Measurements from ENCODE around the gene PSAPL1. TPM values are rescaled to one million over a fixed set of nuclear protein-coding genes. Genes with fewer than 3 reads are reported as not detected.
A peak's percentile ranks its signal among the peaks of the same experiment; 100 is the strongest.
"Not testable (repeated sequence)": the region's sequence is repeated elsewhere in the genome, so short reads cannot be mapped to it uniquely, and the experiment has no call there.

The PSAPL1 gene
- total RNA-seq, 6 experiments from 2014 or later: not detected

DNA sequence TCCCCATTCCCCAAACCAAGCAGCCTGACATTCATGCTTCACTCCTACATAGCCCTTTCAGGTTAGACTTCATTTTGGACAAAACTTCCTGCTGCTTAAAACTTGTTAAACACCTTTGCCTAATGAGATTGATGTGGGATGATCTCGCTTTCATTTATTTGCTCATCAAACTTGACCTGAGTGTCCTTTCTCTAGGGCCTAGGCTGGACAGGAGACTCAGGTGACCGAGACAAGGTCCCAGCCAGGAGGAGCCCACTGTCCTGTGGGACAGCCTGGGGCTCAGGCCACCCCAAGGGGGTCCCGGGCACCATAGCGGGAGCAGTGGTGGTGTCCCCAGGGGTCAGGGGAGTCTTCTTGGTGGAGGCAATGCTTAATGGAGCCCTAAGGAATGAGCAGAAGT is 23.7 kb upstream of the PSAPL1 start:
- no peak for TF ChIP-seq POLR2A (IDR thresholded peaks at IDR 0.05)
- Histone ChIP-seq H3K4me1 (peaks cover 0 to 19% (median 8%) of the 10 kb centered on the region in 4 donors), H3K27ac (no peak overlapping the region), H3K36me3 (no peaks in the 10 kb centered on the region), H3K27me3 (no peaks in the 10 kb centered on the region), H3K4me3 (no peak overlapping the region), H3K9me3 (no peaks in the 10 kb centered on the region)
- ATAC-seq (no peak), DNase-seq (no peak)
- intact Hi-C loops (cut with DNase I): no loop called here
- WGBS (ENCODE audit: insufficient coverage, low coverage, low lambda C conversion rate, missing lambda C conversion rate): no CpG with 5 or more reads among the region's 4 CpGs

DNA sequence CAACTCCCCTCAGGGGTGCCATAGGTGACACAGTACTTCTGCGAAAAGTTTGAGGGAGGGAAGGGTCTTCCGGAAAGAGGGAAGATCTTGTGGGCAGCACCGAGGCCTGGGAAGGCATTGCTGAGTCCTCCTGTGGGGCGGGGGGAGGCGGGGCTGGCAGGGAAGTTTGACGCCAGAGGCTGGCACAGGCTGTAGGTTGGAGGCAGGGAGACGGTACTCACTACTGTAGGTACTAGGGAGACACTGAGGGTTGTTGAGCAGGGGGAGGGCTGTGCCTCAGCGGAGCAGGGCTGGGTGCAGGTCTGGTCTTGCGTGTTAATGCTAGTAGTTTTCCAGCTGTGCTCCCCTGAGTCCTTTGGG is 23.3 kb upstream of the PSAPL1 start:
- ATAC-seq: no peak
- no peaks in the 10 kb centered on the region for H3K36me3 ChIP-seq
- no peak for DNase-seq
- WGBS (ENCODE audit: insufficient coverage, low coverage, low lambda C conversion rate, missing lambda C conversion rate): 80% methylated on average over 1 of the region's 9 CpGs
- no peak overlapping the region for H3K4me3 ChIP-seq
- H3K27ac ChIP-seq: no peak overlapping the region
- TF ChIP-seq, protein P1, sequence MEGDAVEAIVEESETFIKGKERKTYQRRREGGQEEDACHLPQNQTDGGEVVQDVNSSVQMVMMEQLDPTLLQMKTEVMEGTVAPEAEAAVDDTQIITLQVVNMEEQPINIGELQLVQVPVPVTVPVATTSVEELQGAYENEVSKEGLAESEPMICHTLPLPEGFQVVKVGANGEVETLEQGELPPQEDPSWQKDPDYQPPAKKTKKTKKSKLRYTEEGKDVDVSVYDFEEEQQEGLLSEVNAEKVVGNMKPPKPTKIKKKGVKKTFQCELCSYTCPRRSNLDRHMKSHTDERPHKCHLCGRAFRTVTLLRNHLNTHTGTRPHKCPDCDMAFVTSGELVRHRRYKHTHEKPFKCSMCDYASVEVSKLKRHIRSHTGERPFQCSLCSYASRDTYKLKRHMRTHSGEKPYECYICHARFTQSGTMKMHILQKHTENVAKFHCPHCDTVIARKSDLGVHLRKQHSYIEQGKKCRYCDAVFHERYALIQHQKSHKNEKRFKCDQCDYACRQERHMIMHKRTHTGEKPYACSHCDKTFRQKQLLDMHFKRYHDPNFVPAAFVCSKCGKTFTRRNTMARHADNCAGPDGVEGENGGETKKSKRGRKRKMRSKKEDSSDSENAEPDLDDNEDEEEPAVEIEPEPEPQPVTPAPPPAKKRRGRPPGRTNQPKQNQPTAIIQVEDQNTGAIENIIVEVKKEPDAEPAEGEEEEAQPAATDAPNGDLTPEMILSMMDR (IDR thresholded peaks at IDR 0.05): no peak
- no peak for TF ChIP-seq POLR2A (IDR thresholded peaks at IDR 0.05)
- H3K4me1 ChIP-seq: peaks cover 0 to 16% (median 8%) of the 10 kb centered on the region in 4 donors
- no peaks in the 10 kb centered on the region for H3K9me3 ChIP-seq
- H3K27me3 ChIP-seq: no peaks in the 10 kb centered on the region
- intact Hi-C loops (cut with DNase I): no loop called here

DNA sequence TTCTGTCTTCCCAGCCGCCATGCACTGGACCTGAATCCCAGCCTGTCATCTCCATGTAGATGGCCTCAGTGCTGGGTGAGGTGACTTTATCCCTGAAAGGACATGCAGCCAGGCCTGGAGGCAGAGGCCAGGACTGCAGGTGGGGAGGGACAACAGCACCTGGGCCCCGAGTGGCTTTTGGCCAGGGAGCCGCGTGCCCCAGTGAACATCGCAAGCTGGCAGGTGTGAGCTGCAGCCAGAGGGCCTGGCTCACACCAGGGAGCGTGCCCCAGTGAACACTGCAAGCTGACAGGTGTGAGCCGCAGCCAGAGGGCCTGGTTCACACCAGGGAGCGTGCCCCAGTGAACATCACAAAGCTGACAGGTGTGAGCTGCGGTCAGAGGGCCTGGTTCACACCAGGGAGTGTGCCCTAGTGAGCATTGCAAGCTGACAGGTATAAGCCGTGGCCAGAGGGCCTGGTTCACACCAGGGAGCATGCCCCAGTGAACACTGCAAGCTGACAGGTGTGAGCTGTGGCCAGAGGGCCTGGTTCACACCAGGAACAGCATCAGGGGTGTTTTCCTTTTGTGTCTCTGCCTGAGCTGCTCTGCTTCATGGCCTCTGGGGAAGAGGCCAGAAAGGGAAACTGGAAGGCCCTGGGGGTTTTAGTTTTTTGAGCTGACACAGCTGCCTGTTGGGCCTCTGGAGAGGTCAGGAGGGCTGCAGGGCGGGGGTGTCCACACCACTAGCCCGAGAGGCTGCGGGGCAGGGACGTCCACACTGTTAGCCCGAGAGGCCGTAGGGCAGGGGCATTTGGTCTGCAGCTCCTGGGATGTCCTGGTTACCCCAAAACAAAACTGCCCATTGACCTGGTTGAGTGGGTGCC is 22.7 kb upstream of the PSAPL1 start:
- Histone ChIP-seq H3K27me3 (no peaks in the 10 kb centered on the region), H3K27ac (no peak overlapping the region), H3K36me3 (no peaks in the 10 kb centered on the region), H3K4me1 (peaks cover 0 to 11% (median 5%) of the 10 kb centered on the region in 4 donors), H3K4me3 (no peak overlapping the region), H3K9me3 (no peaks in the 10 kb centered on the region)
- DNase-seq (no peak), ATAC-seq (no peak)
- intact Hi-C loops (cut with DNase I): no loop called here
- no peak for TF ChIP-seq POLR2A (IDR thresholded peaks at IDR 0.05)
- TF ChIP-seq, protein P1 (IDR thresholded peaks at IDR 0.05): no peak
- 50% methylated on average over 2 of the region's 16 CpGs for WGBS (ENCODE audit: insufficient coverage, low coverage, low lambda C conversion rate, missing lambda C conversion rate)

DNA sequence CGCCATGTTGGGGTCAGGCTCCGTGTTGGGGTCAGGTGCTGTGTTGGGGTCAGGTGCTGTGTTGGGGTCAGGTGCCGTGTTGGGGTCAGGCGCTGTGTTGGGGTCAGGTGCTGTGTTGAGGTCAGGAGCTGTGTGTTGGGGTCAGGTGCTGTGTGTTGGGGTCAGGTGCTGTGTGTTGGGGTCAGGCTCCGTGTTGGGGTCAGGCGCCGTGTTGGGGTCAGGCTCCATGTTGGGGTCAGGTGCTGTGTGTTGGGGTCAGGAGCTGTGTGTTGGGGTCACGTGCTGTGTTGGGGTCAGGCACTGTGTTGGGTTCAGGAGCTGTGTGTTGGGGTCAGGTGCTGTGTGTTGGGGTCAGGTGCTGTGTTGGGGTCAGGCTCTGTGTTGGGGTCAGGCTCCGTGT is 18.1 kb upstream of the PSAPL1 start:
- H3K27me3 ChIP-seq; ATAC-seq; H3K27ac ChIP-seq; H3K36me3 ChIP-seq; H3K4me3 ChIP-seq; H3K4me1 ChIP-seq; intact Hi-C loops (cut with DNase I); H3K9me3 ChIP-seq; DNase-seq: not testable (repeated sequence)
- no CpG with 5 or more reads among the region's 9 CpGs for WGBS (ENCODE audit: insufficient coverage, low coverage, low lambda C conversion rate, missing lambda C conversion rate)

DNA sequence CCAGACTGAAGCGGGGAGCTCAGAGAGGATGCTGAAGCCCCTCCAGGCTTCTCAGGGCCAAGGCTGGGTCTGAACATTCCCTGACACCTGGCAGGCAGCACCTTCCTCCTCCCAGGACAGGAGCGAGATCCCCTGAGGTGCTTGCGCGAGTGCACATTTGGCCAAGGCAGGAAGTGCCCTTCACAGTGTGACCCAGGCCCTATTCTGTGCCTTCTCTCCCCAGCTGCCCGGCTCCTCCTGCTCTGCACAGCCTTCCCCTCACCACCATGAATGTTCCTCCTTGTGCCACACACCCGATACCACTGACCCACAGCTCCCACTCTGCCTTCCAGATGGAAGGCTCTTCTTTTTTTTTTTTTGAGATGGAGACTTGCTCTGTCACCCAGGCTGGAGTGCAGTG is 17.1 kb upstream of the PSAPL1 start:
- no peaks in the 10 kb centered on the region for H3K27me3 ChIP-seq
- intact Hi-C loops (cut with DNase I): no loop called here
- no peak overlapping the region for H3K27ac ChIP-seq
- no peaks in the 10 kb centered on the region for H3K36me3 ChIP-seq
- no peak overlapping the region for H3K4me3 ChIP-seq
- TF ChIP-seq, protein P1 (IDR thresholded peaks at IDR 0.05): no peak
- TF ChIP-seq POLR2A (IDR thresholded peaks at IDR 0.05): no peak
- H3K4me1 ChIP-seq: no peaks in the 10 kb centered on the region
- WGBS (ENCODE audit: insufficient coverage, low coverage, low lambda C conversion rate, missing lambda C conversion rate): 78% methylated on average over 2 of the region's 6 CpGs
- peak in 1 of 4 donors; percentile 13 for ATAC-seq
- H3K9me3 ChIP-seq: no peaks in the 10 kb centered on the region
- no peak for DNase-seq
